ENCODE measurements around the gene STMP1. TPM values are rescaled to one million over a fixed set of nuclear protein-coding genes. Genes with fewer than 3 reads are reported as not detected.

STMP1 gene
- total and polyA plus RNA-seq, 2 experiments from 2014 or later = 23.0 to 78.4 TPM

GRCh38 chr7:135647755-135648154 is 14.6 kb upstream of the STMP1 start:
- Histone ChIP-seq H3K9me2 (ENCODE audit: insufficient read depth) (no peaks in the 10 kb centered on the region), H3K27me3 (ENCODE audit: insufficient read depth) (no peaks in the 10 kb centered on the region), H3K4me3 (no peak overlapping the region), H3K79me2 (replicated peaks; ENCODE audit: insufficient read depth) (no peaks in the 10 kb centered on the region), H3K4me2 (no peak overlapping the region), H2AFZ (no peak overlapping the region), H4K20me1 (replicated peaks; ENCODE audit: insufficient read depth) (peaks cover 7% of the 10 kb centered on the region; the same call in 1 of the 2 replicates), H3K36me3 (ENCODE audit: insufficient read depth) (peaks cover 47% of the 10 kb centered on the region), H3F3A (replicated peaks; ENCODE audit: low read depth) (peaks cover 9% of the 10 kb centered on the region; the same call in 1 of the 2 replicates), H3K27ac (ENCODE audit: low read depth) (0 out of 2 replicates have a peak overlapping the region, but pooled peaks have one; percentile 8), H3K4me1 (ENCODE audit: insufficient read depth) (no peaks in the 10 kb centered on the region)
- Mint-ChIP-seq H3K36me3 (ENCODE audit: low read depth) (peaks cover 74% of the 10 kb centered on the region), H3K4me1 (peaks cover 4% of the 10 kb centered on the region; the same call in 2 of the 3 replicates), H3K27me3 (ENCODE audit: insufficient read depth, low read depth, poor library complexity) (peaks cover 2% of the 10 kb centered on the region), H3K9me3 (no peaks in the 10 kb centered on the region), H3K4me3 (no peak overlapping the region), H3K27ac (peak overlapping the region; percentile 77; the same call in 1 of the 2 replicates)
- DNase-seq (ENCODE audit: low spot score) (no peak), ATAC-seq (no peak)
- no peak for TF ChIP-seq CREB1 (CRISPR knock-in tag; IDR thresholded peaks at IDR 0.05; ENCODE audit: low read depth)
- no peak for TF ChIP-seq EZH2 (IDR thresholded peaks at IDR 0.05; ENCODE audit: low read depth, unreplicated experiment)
- no peak for TF ChIP-seq POLR2AphosphoS5 (IDR thresholded peaks at IDR 0.05; ENCODE audit: low read depth)
- no peak for TF ChIP-seq NANOG (IDR thresholded peaks at IDR 0.05; ENCODE audit: borderline replicate concordance)
- TF ChIP-seq ZNF331 (CRISPR knock-in tag; IDR thresholded peaks at IDR 0.05; ENCODE audit: low read depth) = no peak
- no peak for TF ChIP-seq ZNF114 (CRISPR knock-in tag; IDR thresholded peaks at IDR 0.05)
- TF ChIP-seq REST (IDR thresholded peaks at IDR 0.05; ENCODE audit: unreplicated experiment) = no peak
- TF ChIP-seq EZH2phosphoT487 (IDR thresholded peaks at IDR 0.05; ENCODE audit: unreplicated experiment) = no peak

GRCh38 chr7:135648235-135648634 is 14.1 kb upstream of the STMP1 start:
- DNase-seq (ENCODE audit: low spot score) (no peak), ATAC-seq (no peak)
- Histone ChIP-seq H3F3A (replicated peaks; ENCODE audit: low read depth) (peaks cover 9% of the 10 kb centered on the region; the same call in 1 of the 2 replicates), H3K79me2 (replicated peaks; ENCODE audit: insufficient read depth) (no peaks in the 10 kb centered on the region), H3K9me2 (ENCODE audit: insufficient read depth) (no peaks in the 10 kb centered on the region), H2AFZ (no peak overlapping the region), H3K4me2 (no peak overlapping the region), H3K4me3 (no peak overlapping the region), H3K36me3 (ENCODE audit: insufficient read depth) (peaks cover 43% of the 10 kb centered on the region), H3K27ac (ENCODE audit: low read depth) (0 out of 2 replicates have a peak overlapping the region, but pooled peaks have one; percentile 8), H3K27me3 (ENCODE audit: insufficient read depth) (no peaks in the 10 kb centered on the region), H4K20me1 (replicated peaks; ENCODE audit: insufficient read depth) (peaks cover 7% of the 10 kb centered on the region; the same call in 1 of the 2 replicates), H3K4me1 (ENCODE audit: insufficient read depth) (no peaks in the 10 kb centered on the region)
- H3K36me3 Mint-ChIP-seq (ENCODE audit: low read depth) = peaks cover 70% of the 10 kb centered on the region
- peak overlapping the region; percentile 77; the same call in 1 of the 2 replicates for H3K27ac Mint-ChIP-seq
- peaks cover 2% of the 10 kb centered on the region for H3K27me3 Mint-ChIP-seq (ENCODE audit: insufficient read depth, low read depth, poor library complexity)
- no peak overlapping the region for H3K4me3 Mint-ChIP-seq
- no peaks in the 10 kb centered on the region for H3K9me3 Mint-ChIP-seq
- H3K4me1 Mint-ChIP-seq = peaks cover 8% of the 10 kb centered on the region
- TF ChIP-seq REST (IDR thresholded peaks at IDR 0.05; ENCODE audit: unreplicated experiment) (no peak), EZH2phosphoT487 (IDR thresholded peaks at IDR 0.05; ENCODE audit: unreplicated experiment) (no peak), CREB1 (CRISPR knock-in tag; IDR thresholded peaks at IDR 0.05; ENCODE audit: low read depth) (no peak)
